ENCODE measurements around the gene KCTD2. TPM values are rescaled to one million over a fixed set of nuclear protein-coding genes. Genes with fewer than 3 reads are reported as not detected.
"Not testable (repeated sequence)": the region's sequence is repeated elsewhere in the genome, so short reads cannot be mapped to it uniquely, and the experiment has no call there.

KCTD2 gene
- total and polyA plus RNA-seq, 5 donors from 2014 or later: 5.8 to 23.4 (median 8.5) TPM

DNA sequence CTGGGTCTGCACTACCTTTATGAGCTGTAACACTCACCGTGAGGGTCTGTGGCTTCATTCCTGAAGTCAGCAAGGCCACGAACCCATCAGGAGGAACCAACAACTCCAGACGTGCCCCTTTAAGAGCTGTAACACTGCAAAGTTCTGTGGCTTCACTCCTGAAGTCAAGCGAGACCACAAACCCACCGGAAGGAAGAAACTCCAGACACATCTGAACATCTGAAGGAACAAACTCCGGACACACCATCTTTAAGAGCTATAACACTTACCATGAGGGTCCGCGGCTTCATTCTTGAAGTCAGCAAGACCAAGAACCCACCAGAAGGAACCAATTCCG is 21.7 kb upstream of the KCTD2 start:
- ATAC-seq (ENCODE audit: low read depth in 2 of 2): not testable (repeated sequence)

DNA sequence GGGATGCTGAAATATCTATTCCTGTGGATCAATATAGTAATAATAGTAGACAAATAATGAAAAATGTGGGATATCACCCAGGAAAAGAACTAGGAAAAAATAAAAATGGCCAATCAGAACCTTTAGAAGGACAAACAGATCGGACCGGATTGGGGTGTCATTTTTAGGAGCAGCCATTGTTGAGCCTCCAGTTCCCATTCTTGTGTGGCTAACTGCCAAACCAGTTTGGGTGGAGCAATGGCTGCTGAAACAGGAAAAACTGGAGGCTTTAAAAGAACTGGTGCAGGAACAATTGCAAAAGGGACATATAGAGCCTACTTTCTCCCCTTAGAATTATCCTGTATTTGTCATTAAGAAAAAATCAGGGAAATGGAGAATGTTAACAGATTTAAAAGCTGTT is 20.4 kb upstream of the KCTD2 start:
- not testable (repeated sequence) for H3K4me1 ChIP-seq (ENCODE audit: control insufficient read depth, insufficient read depth, low read length, poor library complexity, severe bottlenecking); ATAC-seq (ENCODE audit: low read depth in 2 of 2); DNase-seq; H3K36me3 ChIP-seq (ENCODE audit: control insufficient read depth, insufficient read depth, low read length); H3K4me3 ChIP-seq (ENCODE audit: low read depth, low read length); H3K9me3 Mint-ChIP-seq; H3K36me3 Mint-ChIP-seq; H3K27me3 Mint-ChIP-seq; H3K27ac ChIP-seq (ENCODE audit: insufficient read depth, low read length, poor library complexity, severe bottlenecking); H3K27ac Mint-ChIP-seq; H3K27me3 ChIP-seq (ENCODE audit: control insufficient read depth, insufficient read depth, low read length); H3K9me3 ChIP-seq (ENCODE audit: control insufficient read depth in 2 of 2, low read length in 2 of 2)
- Mint-ChIP-seq H3K4me1 (peaks cover 5 to 18% (median 8%) of the 10 kb centered on the region in 4 donors), H3K4me3 (peak overlapping the region in 1 of 4 donors; percentile 21)

More for the DNA sequence above, 21.7 kb upstream of the KCTD2 start:
- H3K4me3 Mint-ChIP-seq: peak overlapping the region in 1 of 4 donors; percentile 72
- not testable (repeated sequence) for H3K4me3 ChIP-seq (ENCODE audit: low read depth, low read length); H3K27me3 Mint-ChIP-seq; H3K9me3 ChIP-seq (ENCODE audit: control insufficient read depth in 2 of 2, low read length in 2 of 2); DNase-seq; H3K27me3 ChIP-seq (ENCODE audit: control insufficient read depth, insufficient read depth, low read length); H3K9me3 Mint-ChIP-seq; H3K27ac ChIP-seq (ENCODE audit: insufficient read depth, low read length, poor library complexity, severe bottlenecking); H3K4me1 ChIP-seq (ENCODE audit: control insufficient read depth, insufficient read depth, low read length, poor library complexity, severe bottlenecking)
- H3K36me3 ChIP-seq (ENCODE audit: control insufficient read depth, insufficient read depth, low read length): peaks cover 21% of the 10 kb centered on the region
- peaks cover 5 to 14% (median 8%) of the 10 kb centered on the region in 4 donors for H3K4me1 Mint-ChIP-seq
- H3K36me3 Mint-ChIP-seq: peaks cover 15% of the 10 kb centered on the region
- peak overlapping the region; percentile 59 to 74 (median 63) for H3K27ac Mint-ChIP-seq

DNA sequence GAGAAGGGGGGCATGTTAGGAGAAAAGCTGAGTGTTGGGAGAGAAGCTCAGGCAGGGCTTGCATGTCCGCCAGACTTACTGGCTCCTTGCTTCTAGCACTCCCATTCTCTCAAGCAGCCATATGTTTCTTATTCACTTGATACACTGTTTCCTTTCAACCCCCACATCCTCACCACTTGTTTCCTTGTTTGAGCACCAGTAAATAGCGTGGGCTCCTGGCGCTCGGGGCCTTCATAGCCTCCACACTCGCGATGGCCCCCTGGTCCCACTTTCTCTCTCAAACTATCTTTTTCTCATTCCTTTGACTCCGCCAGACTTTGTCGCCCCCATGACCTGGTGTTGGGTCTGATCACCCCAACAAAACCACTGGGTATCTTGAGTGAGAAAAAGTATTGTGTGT is 16.9 kb upstream of the KCTD2 start:
- Histone ChIP-seq H3K27ac (ENCODE audit: insufficient read depth, low read length, poor library complexity, severe bottlenecking) (no peak overlapping the region), H3K4me3 (ENCODE audit: low read depth, low read length) (no peak overlapping the region), H3K27me3 (ENCODE audit: control insufficient read depth, insufficient read depth, low read length) (no peaks in the 10 kb centered on the region), H3K36me3 (ENCODE audit: control insufficient read depth, insufficient read depth, low read length) (no peaks in the 10 kb centered on the region), H3K4me1 (ENCODE audit: control insufficient read depth, insufficient read depth, low read length, poor library complexity, severe bottlenecking) (peaks cover 33% of the 10 kb centered on the region), H3K9me3 (ENCODE audit: control insufficient read depth in 2 of 2, low read length in 2 of 2) (no peaks in the 10 kb centered on the region)
- H3K27me3 Mint-ChIP-seq: peaks cover 30% of the 10 kb centered on the region
- no peak for ATAC-seq (ENCODE audit: low read depth in 2 of 2)
- H3K4me3 Mint-ChIP-seq: peak overlapping the region in 1 of 4 donors; percentile 29
- H3K9me3 Mint-ChIP-seq: peaks cover 0 to 8% (median 1%) of the 10 kb centered on the region in 7 donors
- no peak for DNase-seq
- H3K36me3 Mint-ChIP-seq: no peaks in the 10 kb centered on the region
- H3K4me1 Mint-ChIP-seq: peaks cover 7 to 45% (median 29%) of the 10 kb centered on the region in 4 donors
- peak overlapping the region; percentile 6 to 54 (median 13) for H3K27ac Mint-ChIP-seq

- no peaks in the 10 kb centered on the region for H3K36me3 ChIP-seq (ENCODE audit: control insufficient read depth, insufficient read depth, low read length)
- Mint-ChIP-seq H3K4me1 (peaks cover 14 to 58% (median 31%) of the 10 kb centered on the region in 4 donors), H3K27ac (peak overlapping the region; percentile 88 to 94 (median 88)), H3K4me3 (peak overlapping the region; percentile 86 to 95 (median 94)), H3K27me3 (peaks cover 33% of the 10 kb centered on the region), H3K36me3 (peaks cover 6% of the 10 kb centered on the region), H3K9me3 (peaks cover 0 to 9% (median 0%) of the 10 kb centered on the region in 7 donors)
- ATAC-seq (ENCODE audit: low read depth in 2 of 2) (no peak), DNase-seq (peak; percentile 54 to 62 (median 62))
- H3K4me1 ChIP-seq (ENCODE audit: control insufficient read depth, insufficient read depth, low read length, poor library complexity, severe bottlenecking): peaks cover 48% of the 10 kb centered on the region
- no peaks in the 10 kb centered on the region for H3K27me3 ChIP-seq (ENCODE audit: control insufficient read depth, insufficient read depth, low read length)
- no peaks in the 10 kb centered on the region for H3K9me3 ChIP-seq (ENCODE audit: control insufficient read depth in 2 of 2, low read length in 2 of 2)
- H3K4me3 ChIP-seq (ENCODE audit: low read depth, low read length): peak overlapping the region; percentile 48
- peak overlapping the region; percentile 53 for H3K27ac ChIP-seq (ENCODE audit: insufficient read depth, low read length, poor library complexity, severe bottlenecking)
Measured at GRCh38 chr17:75031972-75032719, 14.9 kb upstream of the KCTD2 start.

- no peaks in the 10 kb centered on the region for H3K36me3 ChIP-seq (ENCODE audit: control insufficient read depth, insufficient read depth, low read length)
- no peaks in the 10 kb centered on the region for H3K9me3 ChIP-seq (ENCODE audit: control insufficient read depth in 2 of 2, low read length in 2 of 2)
- Mint-ChIP-seq H3K27me3 (peaks cover 33% of the 10 kb centered on the region), H3K36me3 (peaks cover 6% of the 10 kb centered on the region), H3K4me3 (peak overlapping the region; percentile 93 to 96 (median 95)), H3K9me3 (peaks cover 0 to 9% (median 0%) of the 10 kb centered on the region in 7 donors), H3K4me1 (peaks cover 14 to 62% (median 33%) of the 10 kb centered on the region in 4 donors), H3K27ac (peak overlapping the region; percentile 88 to 99 (median 97))
- no peaks in the 10 kb centered on the region for H3K27me3 ChIP-seq (ENCODE audit: control insufficient read depth, insufficient read depth, low read length)
- H3K4me3 ChIP-seq (ENCODE audit: low read depth, low read length): peak overlapping the region; percentile 53
- ATAC-seq (ENCODE audit: low read depth in 2 of 2) (no peak), DNase-seq (no peak)
- H3K27ac ChIP-seq (ENCODE audit: insufficient read depth, low read length, poor library complexity, severe bottlenecking): peak overlapping the region; percentile 53
- peaks cover 48% of the 10 kb centered on the region for H3K4me1 ChIP-seq (ENCODE audit: control insufficient read depth, insufficient read depth, low read length, poor library complexity, severe bottlenecking)
Measured at GRCh38 chr17:75032720-75033280, 14.2 kb upstream of the KCTD2 start.

GRCh38 chr17:75033346-75034235 is 13.4 kb upstream of the KCTD2 start:
- H3K4me1 Mint-ChIP-seq: peaks cover 14 to 62% (median 33%) of the 10 kb centered on the region in 4 donors
- peak in 1 of 2 donors; percentile 17 for ATAC-seq (ENCODE audit: low read depth in 2 of 2)
- H3K4me1 ChIP-seq (ENCODE audit: control insufficient read depth, insufficient read depth, low read length, poor library complexity, severe bottlenecking): peaks cover 48% of the 10 kb centered on the region

GRCh38 chr17:75034236-75034908 is 12.7 kb upstream of the KCTD2 start:
- Mint-ChIP-seq H3K4me3 (peak overlapping the region; percentile 93 to 96 (median 95)), H3K36me3 (peaks cover 10% of the 10 kb centered on the region), H3K27me3 (peaks cover 33% of the 10 kb centered on the region), H3K4me1 (peaks cover 14 to 65% (median 33%) of the 10 kb centered on the region in 4 donors), H3K27ac (peak overlapping the region; percentile 97 to 99 (median 99)), H3K9me3 (peaks cover 0 to 9% (median 0%) of the 10 kb centered on the region in 7 donors)
- no peaks in the 10 kb centered on the region for H3K27me3 ChIP-seq (ENCODE audit: control insufficient read depth, insufficient read depth, low read length)
- ATAC-seq (ENCODE audit: low read depth in 2 of 2) (peak; percentile 24 to 31), DNase-seq (peak; percentile 60 to 87 (median 80))
- peaks cover 2% of the 10 kb centered on the region for H3K36me3 ChIP-seq (ENCODE audit: control insufficient read depth, insufficient read depth, low read length)
- peak overlapping the region; percentile 67 for H3K27ac ChIP-seq (ENCODE audit: insufficient read depth, low read length, poor library complexity, severe bottlenecking)
- H3K9me3 ChIP-seq (ENCODE audit: control insufficient read depth in 2 of 2, low read length in 2 of 2): no peaks in the 10 kb centered on the region
- peak overlapping the region; percentile 65 for H3K4me3 ChIP-seq (ENCODE audit: low read depth, low read length)
- H3K4me1 ChIP-seq (ENCODE audit: control insufficient read depth, insufficient read depth, low read length, poor library complexity, severe bottlenecking): peaks cover 48% of the 10 kb centered on the region

More at GRCh38 chr17:75033346-75034235, 13.4 kb upstream of the KCTD2 start:
- Histone ChIP-seq H3K4me3 (ENCODE audit: low read depth, low read length) (peak overlapping the region; percentile 62), H3K27me3 (ENCODE audit: control insufficient read depth, insufficient read depth, low read length) (no peaks in the 10 kb centered on the region), H3K27ac (ENCODE audit: insufficient read depth, low read length, poor library complexity, severe bottlenecking) (peak overlapping the region; percentile 67), H3K9me3 (ENCODE audit: control insufficient read depth in 2 of 2, low read length in 2 of 2) (no peaks in the 10 kb centered on the region), H3K36me3 (ENCODE audit: control insufficient read depth, insufficient read depth, low read length) (no peaks in the 10 kb centered on the region)
- DNase-seq: peak; percentile 74 to 85 (median 76)
- Mint-ChIP-seq H3K4me3 (peak overlapping the region; percentile 93 to 96 (median 95)), H3K36me3 (peaks cover 6% of the 10 kb centered on the region), H3K27me3 (peaks cover 33% of the 10 kb centered on the region), H3K9me3 (peaks cover 0 to 9% (median 0%) of the 10 kb centered on the region in 7 donors), H3K27ac (peak overlapping the region; percentile 97 to 99 (median 99))
